NB4 (cell line): ENCODE results near the gene HDAC2.

Experiments
- DNase-seq: peaks from one replicate; pipeline ENCODE4 v3.0.0; 2010; ENCODE audit warnings: low read depth
- H3K4me3 ChIP-seq: one replicate; pipeline ENCODE4 v1.5.1; 2011; ENCODE audit warnings: mild to moderate bottlenecking, low read depth, low read length, moderate library complexity
- MYC ChIP-seq: IDR thresholded peaks from 2 replicates; pipeline ENCODE4 v1.6.1; 2011; ENCODE audit warnings: low read depth, low read length
- POLR2A ChIP-seq: IDR thresholded peaks from 2 replicates; pipeline ENCODE4 v1.6.1; 2011; ENCODE audit warnings: mild to moderate bottlenecking; ENCODE audit not compliant: insufficient read length; ENCODE audit errors: extremely low read depth
- TF ChIP-seq, protein P1 (sequence below): IDR thresholded peaks from one replicate; pipeline ENCODE4 v1.5.1; 2012; ENCODE audit warnings: low read depth, low read length
- TF ChIP-seq, protein P2 (sequence below): IDR thresholded peaks from 2 replicates; pipeline ENCODE4 v1.6.1; 2011; ENCODE audit warnings: low read depth, low read length

The HDAC2 gene

DNA sequence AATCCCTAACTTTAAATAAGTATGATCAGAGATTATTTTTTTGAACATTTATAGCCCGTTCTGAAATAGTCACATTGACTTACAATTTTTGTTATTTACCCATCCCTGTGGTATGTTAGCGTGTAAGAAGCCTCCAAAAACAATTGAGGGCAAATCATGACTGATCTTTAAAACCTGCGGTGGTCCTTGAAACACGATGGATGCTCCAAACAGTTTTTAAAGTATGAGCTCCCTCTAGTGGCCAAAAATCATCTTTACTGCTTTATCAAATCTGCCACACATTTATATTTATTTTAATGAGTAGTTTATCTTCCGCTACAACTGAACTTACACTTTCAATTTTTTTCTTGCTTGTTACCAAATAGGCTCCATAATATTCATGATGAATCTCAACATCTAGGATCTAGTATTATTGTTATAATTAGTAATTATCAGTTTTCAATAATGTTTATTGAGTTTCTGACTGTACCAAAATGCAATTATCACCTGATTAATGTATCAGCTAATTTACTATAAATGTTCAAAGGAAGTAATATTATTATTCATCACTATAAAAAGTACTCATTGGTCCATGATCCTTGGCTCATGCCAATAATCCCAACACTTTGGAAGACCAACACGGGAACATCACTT lies 61.6 kb downstream of the HDAC2 start:
- peak; percentile 68 for DNase-seq
- H3K4me3 ChIP-seq = no peak overlapping the region
- TF ChIP-seq, protein P1, sequence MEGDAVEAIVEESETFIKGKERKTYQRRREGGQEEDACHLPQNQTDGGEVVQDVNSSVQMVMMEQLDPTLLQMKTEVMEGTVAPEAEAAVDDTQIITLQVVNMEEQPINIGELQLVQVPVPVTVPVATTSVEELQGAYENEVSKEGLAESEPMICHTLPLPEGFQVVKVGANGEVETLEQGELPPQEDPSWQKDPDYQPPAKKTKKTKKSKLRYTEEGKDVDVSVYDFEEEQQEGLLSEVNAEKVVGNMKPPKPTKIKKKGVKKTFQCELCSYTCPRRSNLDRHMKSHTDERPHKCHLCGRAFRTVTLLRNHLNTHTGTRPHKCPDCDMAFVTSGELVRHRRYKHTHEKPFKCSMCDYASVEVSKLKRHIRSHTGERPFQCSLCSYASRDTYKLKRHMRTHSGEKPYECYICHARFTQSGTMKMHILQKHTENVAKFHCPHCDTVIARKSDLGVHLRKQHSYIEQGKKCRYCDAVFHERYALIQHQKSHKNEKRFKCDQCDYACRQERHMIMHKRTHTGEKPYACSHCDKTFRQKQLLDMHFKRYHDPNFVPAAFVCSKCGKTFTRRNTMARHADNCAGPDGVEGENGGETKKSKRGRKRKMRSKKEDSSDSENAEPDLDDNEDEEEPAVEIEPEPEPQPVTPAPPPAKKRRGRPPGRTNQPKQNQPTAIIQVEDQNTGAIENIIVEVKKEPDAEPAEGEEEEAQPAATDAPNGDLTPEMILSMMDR = peak; percentile 31
- no peak for TF ChIP-seq MYC

DNA sequence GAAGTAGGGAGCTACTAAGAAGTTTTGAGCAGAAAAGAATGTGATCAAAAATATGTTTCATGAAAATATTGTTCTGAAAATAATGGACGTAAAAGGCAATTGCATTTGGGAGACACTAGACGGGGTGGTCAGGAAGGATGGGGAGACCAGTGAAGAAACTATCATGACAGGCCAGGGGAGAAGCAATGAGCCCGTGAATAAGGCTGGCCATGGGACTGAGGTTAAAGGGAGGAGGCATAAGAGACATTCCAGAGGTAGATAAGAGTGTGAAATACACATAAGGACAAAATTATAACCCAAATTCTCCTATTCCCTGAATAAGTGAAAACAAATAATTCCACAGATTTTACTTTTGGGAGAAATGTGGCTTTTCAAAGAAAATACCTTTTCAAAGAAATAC lies 62.1 kb downstream of the HDAC2 start:
- TF ChIP-seq, protein P1 = no peak
- TF ChIP-seq MYC = no peak
- TF ChIP-seq, protein P2, sequence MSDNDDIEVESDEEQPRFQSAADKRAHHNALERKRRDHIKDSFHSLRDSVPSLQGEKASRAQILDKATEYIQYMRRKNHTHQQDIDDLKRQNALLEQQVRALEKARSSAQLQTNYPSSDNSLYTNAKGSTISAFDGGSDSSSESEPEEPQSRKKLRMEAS = no peak
- no peak for TF ChIP-seq POLR2A
- no peak for DNase-seq
- H3K4me3 ChIP-seq = no peak overlapping the region

DNA sequence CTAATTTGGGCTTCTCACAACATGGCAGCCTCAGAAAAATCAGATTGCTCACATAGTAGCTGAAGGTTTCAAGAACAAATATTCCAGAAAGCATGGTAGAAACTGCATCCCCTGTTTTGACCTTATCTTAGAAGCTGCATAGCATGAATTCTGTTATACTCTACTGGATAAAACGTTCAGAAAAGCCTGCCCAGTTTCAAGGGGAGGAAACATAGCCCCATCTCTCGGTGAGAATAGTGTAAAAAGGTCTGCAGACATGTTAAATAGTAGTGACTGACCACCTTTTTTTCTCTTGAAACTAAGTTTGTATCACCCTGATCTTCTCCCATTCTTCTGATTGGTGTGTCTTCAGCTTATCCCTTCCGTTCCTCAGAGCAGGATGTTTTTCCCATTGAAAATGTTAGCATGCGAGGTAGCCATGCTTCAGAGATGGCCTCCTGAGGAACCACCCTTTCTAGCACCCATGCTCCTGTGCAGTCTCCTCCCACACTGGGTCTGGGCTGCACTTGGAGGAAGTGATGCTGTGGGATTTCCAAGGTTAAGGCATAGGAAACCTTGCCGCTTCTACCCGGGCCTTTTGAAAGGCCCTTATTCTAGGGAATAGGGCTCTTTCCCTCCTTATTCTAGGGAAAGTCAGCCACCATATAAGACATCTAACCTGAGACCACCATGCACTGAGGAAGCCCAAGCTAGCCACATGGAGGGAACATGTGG lies 63.7 kb downstream of the HDAC2 start:
- no peak for DNase-seq
- no peak for TF ChIP-seq MYC
- TF ChIP-seq, protein P2 = no peak
- TF ChIP-seq, protein P1 = no peak
- no peak for TF ChIP-seq POLR2A
- H3K4me3 ChIP-seq = no peak overlapping the region

DNA sequence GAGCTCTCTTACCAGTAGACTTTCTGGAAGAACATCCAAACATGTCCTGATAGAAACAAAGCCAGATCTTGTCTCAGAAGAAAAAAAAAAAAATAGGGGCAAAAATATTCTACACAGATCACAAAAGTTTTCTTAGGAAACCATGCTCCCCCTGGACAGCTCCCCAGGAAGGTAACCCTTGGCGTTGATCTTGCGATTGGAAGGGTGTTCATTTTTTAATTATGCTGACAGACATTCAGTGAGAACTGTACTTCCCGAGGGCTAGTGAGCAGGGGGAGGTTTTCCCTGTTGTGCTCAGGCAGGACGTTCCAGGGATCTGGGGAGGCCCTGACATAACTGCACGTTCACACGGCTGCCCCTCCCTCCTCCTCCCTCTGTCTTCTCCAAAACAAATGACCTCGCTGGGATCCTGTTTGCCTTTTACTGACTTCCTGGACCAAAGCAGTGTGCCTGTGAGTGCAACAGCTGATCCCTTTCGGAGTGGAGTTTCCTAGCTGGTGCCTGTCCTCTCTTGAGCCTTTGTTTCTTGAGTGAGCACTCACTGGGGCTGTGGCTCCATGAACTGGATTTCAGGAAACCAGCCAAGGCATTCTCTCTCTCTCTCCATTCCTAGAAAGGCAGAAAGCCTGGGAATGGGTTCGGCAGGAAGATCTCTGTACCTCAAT lies 67.2 kb downstream of the HDAC2 start:
- H3K4me3 ChIP-seq = no peak overlapping the region
- DNase-seq = no peak
- TF ChIP-seq, protein P2 = no peak
- TF ChIP-seq MYC (no peak), POLR2A (no peak)
- TF ChIP-seq, protein P1 = no peak

DNA sequence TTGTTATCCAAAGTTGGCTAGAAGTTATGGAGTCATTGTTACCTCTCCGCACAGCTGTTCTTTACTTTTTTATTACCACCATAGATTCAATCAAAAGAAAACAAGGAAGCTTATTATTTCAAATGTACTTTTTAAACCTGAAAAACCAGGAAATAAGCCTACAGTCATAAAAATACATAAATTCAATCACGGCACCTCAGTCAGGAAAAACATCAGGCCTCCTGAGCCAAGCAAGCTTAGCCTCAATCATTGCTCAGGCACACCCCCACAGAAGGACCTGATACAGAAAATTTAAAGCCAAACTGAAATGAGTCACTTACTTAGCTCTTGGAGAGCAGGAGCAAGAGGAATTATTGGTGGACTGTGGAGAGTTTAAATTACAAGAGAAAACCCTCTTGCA lies 69.5 kb downstream of the HDAC2 start:
- TF ChIP-seq, protein P1 = no peak
- TF ChIP-seq MYC (no peak), POLR2A (no peak)
- TF ChIP-seq, protein P2 = no peak
- DNase-seq = no peak
- H3K4me3 ChIP-seq = no peak overlapping the region
